Epidermal melanocyte (primary cell): ENCODE data around the gene BANP.
"Not testable (repeated sequence)": the region's sequence is repeated elsewhere in the genome, so short reads cannot be mapped to it uniquely, and the experiment has no call there.

Experiments used
- DNase-seq: peaks from one replicate; pipeline ENCODE4 v3.0.0; 2011; ENCODE audit warnings: low spot score; ENCODE audit not compliant: insufficient read length

BANP gene

GRCh38 chr16:87950765-87951551 is at the start of gene BANP:
BANP (plus strand) TSS chr16:87951434; CDS start chr16:87975116, 23,682 bp downstream.
- DNase-seq: peak; percentile 97

- not testable (repeated sequence) for DNase-seq
Observed at GRCh38 chr16:87904963-87905362, 46.3 kb upstream of the BANP start.

GRCh38 chr16:87905521-87905920 is 45.7 kb upstream of the BANP start:
- DNase-seq: not testable (repeated sequence)

- not testable (repeated sequence) for DNase-seq
Observed at GRCh38 chr16:87908101-87908500, 43.1 kb upstream of the BANP start.

GRCh38 chr16:87909203-87909935 is 41.9 kb upstream of the BANP start:
- peak; percentile 79 for DNase-seq

- DNase-seq: not testable (repeated sequence)
Observed at GRCh38 chr16:87911106-87911763, 40.0 kb upstream of the BANP start.

- not testable (repeated sequence) for DNase-seq
Observed at GRCh38 chr16:87912691-87913090, 38.5 kb upstream of the BANP start.

- DNase-seq: not testable (repeated sequence)
Observed at GRCh38 chr16:87914021-87914725, 37.1 kb upstream of the BANP start.

- DNase-seq: no peak
Observed at GRCh38 chr16:87914812-87915211, 36.4 kb upstream of the BANP start.

GRCh38 chr16:87917503-87917902 is 33.7 kb upstream of the BANP start:
- no peak for DNase-seq

GRCh38 chr16:87918338-87918737 is 32.9 kb upstream of the BANP start:
- DNase-seq: no peak

- DNase-seq: no peak
Observed at GRCh38 chr16:87918866-87919680, 32.2 kb upstream of the BANP start.

- DNase-seq: no peak
Observed at GRCh38 chr16:87919681-87919994, 31.6 kb upstream of the BANP start.

GRCh38 chr16:87921236-87921773 is 29.9 kb upstream of the BANP start:
- no peak for DNase-seq

- no peak for DNase-seq
Observed at GRCh38 chr16:87922250-87922871, 28.9 kb upstream of the BANP start.

GRCh38 chr16:87924041-87924810 is 27.0 kb upstream of the BANP start:
- DNase-seq: no peak

GRCh38 chr16:87924811-87925670 is 26.2 kb upstream of the BANP start:
- DNase-seq: no peak
